Amniotic stem cell (primary cell): ENCODE measurements around the gene SESN2.

Experiments
- DNase-seq: peaks from one replicate; lab custom pipeline; 2025; lab: John Stamatoyannopoulos, UW

The SESN2 gene

GRCh38 chr1:28259252-28259933 lies at the start of gene SESN2:
SESN2 (plus strand) TSS chr1:28259518; CDS start chr1:28259848, 330 bp downstream.
- DNase-seq: peak; percentile 96

- no peak for DNase-seq
These were observed 49.6 kb upstream of the SESN2 start for GRCh38 chr1:28209700-28210099.

DNA sequence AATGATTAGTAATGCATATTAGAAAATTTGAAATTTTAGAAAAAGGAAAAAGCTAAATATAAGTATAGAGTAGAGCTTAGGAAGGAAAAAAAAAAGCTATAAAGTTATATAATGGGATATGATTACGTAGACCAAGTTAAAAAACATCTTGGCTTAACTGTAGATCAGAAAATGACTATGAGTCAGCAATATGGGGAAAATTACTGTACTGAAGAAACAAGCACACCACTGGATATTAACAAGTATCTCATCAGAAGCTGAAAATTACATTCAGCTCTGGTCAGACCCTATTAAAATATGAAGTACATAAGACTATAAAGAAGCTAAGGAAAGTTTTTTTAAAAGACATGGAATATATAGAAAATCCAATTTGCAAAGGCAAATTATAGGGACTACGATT lies 46.0 kb upstream of the SESN2 start:
- no peak for DNase-seq

DNA sequence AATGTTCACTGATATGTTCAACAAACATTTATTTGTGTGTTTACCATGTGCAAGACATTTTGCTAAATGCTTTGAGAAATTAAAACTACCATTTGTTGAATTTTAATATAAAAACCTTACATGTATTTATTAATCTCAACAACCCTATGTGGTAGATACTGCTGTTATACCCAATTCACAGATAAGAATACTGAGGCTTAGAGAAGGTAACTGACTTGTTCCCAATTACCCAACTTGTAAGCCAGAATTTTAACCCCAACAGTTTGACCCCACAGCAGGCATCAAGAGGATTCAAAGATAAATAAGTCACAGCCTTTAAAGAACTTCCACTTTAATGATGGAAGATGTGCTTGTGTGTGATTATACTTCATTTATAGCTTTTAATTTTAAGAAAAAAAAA lies 30.2 kb upstream of the SESN2 start:
- DNase-seq: no peak

GRCh38 chr1:28229996-28230395 lies 29.3 kb upstream of the SESN2 start:
- no peak for DNase-seq

DNA sequence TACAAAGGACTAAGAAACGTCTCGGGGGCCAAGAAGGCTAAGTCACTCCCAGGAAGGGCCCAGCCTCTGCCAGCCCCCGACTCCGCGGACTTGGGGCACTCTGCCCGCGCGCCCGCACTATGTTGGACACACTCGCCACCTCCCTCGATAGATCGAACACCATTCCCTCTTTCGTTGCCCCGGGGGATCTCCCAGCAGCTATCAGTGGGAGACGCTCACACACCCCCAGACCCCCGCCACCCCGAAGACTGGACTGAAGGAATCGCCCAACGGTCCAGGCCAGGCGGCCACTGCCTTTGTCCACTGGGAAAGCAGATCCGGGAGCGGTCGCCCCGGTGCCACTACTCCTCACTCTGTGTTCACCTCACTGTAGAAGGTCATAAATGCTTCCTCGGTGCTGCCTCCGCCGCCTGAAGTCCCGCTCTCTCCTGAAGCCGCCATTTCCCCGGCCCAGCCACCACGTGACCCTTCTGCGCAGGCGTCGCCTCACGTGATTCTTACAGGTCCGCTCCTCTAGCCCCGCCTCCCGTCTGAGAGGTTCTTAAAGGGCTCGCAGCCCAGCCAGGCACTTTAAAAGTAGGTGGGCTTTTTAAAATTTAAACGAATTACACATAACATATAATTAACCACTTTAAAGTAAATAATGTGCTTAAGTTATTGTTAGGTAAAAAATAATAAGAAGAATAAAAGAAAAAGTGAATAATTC lies 26.6 kb upstream of the SESN2 start, which contains the start of gene DNAJC8:
TSS of gene DNAJC8 (minus strand) at position 472 of the 706 bp plus-strand sequence. CDS start at position 441, 31 bp downstream.
- peak; percentile 94 for DNase-seq

DNA sequence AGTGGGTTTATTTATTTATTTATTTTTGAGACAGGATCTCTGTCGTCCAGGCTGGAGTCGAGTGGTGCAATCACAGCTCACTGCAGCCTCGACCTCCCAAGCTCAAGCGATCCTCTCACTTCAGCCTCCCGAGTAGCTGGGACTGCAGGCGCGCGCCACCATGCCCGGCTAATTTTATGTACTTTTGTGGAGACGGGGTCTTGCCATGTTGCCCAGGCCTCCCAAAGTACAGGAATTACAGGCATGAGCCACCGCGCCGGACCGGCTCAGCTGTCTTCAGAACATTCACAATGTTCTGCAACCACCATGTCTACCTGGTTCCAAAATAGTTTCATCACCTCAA lies 26.1 kb upstream of the SESN2 start:
- DNase-seq: no peak

- peak; percentile 96 for DNase-seq
These were observed 23.3 kb upstream of the SESN2 start, which contains the start of gene ATP5IF1 for GRCh38 chr1:28235755-28236655. ATP5IF1 (plus strand) TSS chr1:28236124; CDS start chr1:28236184, 60 bp downstream.

- no peak for DNase-seq
These were observed 22.5 kb upstream of the SESN2 start for GRCh38 chr1:28236656-28237322.

GRCh38 chr1:28239004-28239403 lies 20.3 kb upstream of the SESN2 start:
- DNase-seq: no peak

- no peak for DNase-seq
These were observed 19.3 kb upstream of the SESN2 start for GRCh38 chr1:28240024-28240423.

GRCh38 chr1:28241638-28242241 lies 17.6 kb upstream of the SESN2 start:
- DNase-seq: no peak

GRCh38 chr1:28243685-28244311 lies 15.5 kb upstream of the SESN2 start:
- DNase-seq: no peak

DNA sequence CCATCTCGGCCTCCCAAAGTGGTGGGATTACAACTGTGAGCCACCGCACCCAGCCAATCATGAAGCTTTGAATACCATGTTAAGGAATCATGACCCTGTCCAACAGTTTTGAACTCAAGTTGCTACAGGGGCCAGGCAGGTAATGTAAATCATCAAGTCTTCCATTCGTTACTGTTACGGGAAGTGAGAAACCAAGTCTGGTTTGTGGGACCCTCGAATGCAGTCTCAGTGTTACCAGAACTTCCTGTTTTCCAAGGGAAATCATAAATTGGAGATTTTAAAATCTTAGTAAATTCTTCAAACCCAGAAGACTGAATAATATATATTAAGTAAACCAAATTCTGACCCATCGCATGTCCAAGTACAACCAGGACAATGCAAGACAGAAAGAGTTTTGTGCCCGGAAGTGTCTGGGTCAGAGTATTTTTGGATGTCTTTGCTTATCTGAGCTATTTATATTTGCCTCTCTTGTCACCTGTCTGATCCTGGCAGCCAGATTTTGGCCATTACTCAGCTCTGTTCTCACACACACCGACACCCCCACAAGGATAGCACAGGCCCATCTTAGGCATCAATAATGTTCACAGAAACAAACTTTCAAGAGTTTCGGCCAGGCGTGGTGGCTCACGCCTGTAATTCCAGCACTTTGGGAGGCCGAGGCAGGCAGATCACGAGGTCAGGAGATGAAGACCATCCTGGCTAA lies 14.6 kb upstream of the SESN2 start:
- no peak for DNase-seq

DNA sequence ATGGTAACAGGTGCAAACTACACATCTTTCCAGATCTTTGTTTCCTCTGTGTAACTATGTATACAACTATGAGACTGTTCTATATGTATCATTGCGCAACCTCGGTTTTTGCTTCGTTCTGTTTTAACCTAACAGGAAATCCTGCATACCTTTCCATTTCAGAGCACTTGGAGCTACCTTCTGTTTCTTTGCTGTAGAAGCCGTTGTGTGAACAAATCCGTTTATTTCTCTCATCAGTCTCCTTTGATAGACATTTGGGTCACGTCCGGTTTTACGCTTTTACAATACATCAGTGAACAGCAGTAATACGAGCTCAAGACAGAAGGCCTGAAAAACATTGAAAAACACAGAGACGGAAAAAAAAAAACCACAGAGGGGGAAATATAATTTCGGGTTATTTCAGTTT lies 12.9 kb upstream of the SESN2 start:
- no peak for DNase-seq

- DNase-seq: no peak
These were observed 11.6 kb upstream of the SESN2 start for GRCh38 chr1:28247612-28248272.

DNA sequence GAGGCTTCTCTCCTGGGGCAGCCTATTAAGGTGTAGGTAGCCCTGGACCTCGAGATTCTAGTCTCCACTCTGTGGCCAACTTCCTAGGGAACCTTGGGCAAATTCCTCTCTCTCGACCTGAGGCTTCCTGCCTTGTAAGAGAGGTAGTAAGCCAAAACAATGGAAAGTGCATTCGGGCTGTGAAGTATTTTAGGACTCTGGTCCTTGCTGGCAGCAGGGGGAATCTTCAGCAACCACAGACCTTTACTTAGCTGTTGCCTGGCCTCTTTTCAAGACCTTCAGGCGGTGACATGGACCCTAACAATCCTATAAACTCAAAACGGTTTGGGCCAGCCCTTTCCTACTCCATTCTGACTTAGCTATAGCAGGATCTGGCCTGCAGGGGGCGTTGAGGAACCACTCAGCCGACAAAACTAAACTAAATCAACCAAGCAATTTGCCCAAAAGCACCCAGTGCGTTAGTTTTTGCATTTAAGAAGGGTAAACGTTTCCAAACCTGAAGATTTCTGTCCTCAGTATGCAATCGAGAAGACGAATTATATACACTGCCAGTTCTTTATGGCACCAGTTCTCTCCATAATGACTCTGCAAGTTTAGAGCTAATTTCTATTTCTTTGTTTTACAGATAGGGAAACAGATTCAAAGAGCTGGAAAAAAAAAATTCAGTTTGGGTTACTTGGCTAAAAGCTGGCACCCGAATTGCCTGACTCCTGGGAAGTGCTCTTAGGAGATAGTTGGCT lies 10.9 kb upstream of the SESN2 start:
- DNase-seq: peak; percentile 84

GRCh38 chr1:28249013-28249865 lies 10.1 kb upstream of the SESN2 start:
- peak; percentile 30 for DNase-seq
